GM19452 (cell line): ENCODE measurements around the gene PRPSAP2.
"Not testable (repeated sequence)": the region's sequence is repeated elsewhere in the genome, so short reads cannot be mapped to it uniquely, and the experiment has no call there.

ENCODE experiments used
- ATAC-seq: cut with Tn5 transposase; IDR thresholded peaks from one replicate; pipeline ENCODE4 v1.9.1; 2021; ENCODE audit not compliant: unreplicated experiment

The PRPSAP2 gene

DNA sequence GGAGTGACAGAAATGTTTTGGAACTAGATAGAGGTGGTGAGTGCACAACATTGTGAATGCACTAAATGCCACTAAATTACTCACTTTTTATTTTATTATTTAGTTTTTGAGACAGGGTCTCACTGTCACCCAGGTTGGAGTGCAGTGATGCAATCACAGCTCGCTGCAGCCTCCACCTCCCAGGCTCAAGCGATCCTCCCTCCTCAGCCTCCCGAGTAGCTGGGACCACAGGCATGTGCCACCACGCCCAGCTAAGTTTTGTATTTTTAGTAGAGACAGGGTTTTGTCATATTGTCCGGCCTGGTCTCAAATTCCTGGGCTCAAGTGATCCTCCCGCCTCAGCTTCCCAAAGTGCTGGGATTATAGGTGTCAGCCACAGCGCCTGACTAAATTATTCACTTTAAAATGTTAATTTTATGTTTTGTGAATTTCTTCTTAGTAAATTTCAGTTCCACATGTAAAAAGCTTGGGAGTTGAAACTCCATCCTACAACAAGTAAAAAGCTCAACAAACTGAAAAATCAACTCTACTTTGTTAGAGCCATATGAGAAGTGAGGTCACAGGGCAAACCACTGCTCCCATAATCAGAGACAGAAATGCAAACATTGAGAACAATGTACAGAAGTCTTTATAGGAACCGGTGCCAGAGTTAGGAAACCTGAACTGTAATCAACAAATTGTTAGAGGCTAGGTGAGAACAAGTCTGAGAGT is 80.2 kb downstream of the PRPSAP2 start:
- ATAC-seq: no peak

DNA sequence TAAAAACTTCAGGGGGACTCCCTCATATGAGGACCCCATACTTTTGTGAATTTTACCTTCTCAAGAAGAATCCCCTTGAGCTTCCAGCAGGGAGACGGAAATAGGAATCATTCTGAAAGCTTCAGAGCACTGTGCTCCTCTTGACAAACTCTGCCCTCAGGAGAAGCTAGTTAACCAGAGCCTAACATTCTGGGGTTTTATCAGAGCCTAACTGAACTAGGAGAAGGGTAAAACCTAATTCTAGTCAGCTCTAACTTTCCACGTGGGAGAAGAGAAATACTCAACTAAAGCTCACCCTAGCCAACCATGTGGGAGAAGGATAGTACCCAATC is 80.7 kb downstream of the PRPSAP2 start:
- ATAC-seq: no peak

DNA sequence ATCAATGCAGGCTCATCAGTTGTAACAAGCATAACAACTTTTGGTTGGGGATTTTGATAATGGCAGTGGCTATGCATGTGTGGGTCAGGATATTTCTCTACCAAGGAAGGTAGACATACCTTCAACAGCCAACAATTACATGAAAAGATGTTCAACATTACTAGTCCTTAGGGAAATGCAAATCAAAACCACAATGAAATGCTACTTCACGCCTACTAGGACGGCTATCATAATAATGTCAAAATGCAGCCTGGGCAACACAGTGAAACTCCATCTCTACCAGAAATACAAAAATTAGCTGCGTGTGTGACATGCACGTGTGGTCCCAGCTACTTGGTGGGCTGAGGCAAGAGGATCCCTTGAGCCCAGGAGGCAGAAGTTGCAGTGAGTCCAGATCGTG is 86.7 kb downstream of the PRPSAP2 start:
- ATAC-seq: no peak

DNA sequence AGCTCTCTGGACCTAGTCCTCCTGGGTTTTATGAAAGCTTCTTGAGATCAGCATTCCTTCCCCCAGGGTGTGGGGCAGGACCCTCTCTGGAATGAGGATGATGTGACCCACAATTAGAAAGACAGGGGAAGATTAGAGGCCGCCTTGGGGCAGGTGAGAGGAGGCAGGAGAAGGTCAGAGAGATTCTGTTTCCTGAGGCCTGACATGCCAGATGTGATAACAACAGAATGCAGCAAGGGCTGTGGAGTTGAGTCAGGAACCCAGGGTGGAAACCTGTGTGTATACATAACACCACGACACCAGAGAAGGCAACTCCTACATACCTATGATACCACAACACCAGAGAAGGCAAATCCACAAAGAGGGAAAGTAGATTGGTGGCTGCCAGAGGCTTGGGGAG is 88.6 kb downstream of the PRPSAP2 start:
- ATAC-seq: no peak

DNA sequence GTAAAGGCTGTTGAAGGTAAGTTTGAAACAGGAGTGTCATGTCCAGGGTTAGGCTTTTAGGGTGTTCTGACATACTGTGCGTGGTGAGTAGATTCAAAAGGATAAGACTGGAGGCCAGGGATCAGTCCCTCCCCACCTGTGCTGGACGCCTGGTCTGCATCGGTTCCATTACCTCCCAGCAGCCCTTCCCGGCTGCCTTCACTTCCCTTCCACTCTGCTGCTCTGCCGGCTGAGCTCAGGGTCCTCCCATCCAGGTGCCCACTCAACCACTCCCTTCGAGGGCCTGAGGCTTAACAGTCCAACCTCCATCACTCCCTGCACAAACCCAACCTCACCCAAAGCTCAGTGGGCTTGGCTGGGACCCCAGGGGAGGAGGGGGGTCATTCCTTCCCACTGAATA is 89.9 kb downstream of the PRPSAP2 start:
- ATAC-seq: no peak

DNA sequence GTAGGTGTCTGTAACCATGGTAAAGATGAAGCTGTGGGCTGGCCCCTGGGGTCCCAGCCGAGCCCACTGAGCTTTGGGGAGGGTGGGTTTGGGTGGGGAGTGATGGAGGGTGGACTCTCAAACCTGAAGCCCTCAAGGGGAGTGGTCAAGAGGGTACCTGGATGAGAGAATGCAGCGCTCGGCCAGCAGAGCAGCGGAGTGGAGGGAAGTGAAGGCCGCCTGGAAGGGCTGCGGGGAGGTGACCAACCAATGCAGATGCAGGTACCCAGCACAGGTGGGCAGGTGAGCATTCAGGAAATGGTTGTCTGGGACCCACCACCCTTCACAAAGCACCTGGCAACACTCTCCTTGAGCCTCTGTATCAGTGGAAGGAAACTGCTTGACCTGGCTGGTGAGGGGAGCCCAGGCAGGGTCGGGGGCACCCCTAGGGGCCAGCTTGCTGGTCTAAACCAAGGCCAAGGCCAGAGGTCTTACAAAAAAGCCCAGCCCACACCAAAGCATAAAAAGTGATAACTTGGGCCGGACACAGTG is 90.6 kb downstream of the PRPSAP2 start:
- no peak for ATAC-seq

DNA sequence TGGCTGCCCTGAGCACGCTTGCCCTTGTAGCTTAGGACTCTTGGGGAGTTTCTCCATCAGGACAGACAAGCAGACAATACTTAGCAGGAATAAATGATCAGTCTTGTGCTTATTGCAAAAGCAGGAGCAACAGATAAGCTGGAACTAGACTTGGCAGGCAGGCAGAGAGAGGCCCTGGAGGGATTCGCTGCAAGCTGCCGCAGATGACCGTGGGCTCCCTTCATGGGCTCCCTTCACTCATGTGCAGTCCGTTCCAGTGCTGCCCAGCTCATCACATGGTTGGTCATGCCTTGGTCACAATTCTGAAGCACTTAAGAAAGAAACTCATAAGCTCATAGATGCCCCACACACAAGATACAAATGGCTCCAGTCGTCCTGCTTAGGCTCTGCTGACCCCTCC is 91.6 kb downstream of the PRPSAP2 start:
- no peak for ATAC-seq

DNA sequence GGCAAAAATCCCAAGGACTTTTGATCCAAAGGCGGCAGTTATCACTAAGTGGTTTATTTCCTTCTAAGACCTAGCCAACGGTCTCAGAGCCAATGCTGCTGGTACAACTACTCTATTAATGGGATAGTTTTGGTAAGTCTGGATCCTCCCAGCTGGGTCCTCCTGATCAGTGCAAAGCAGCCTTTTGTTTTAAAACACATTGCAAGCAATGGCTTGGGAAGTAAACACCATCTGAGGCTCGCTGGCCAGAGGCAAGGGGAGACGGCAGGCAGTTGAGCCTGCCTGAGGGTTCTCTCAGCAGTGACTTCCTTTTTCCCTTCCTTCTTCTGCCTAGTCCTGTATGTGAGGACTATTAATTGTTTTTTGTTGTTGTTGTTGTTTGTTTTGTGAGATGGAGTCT is 92.4 kb downstream of the PRPSAP2 start:
- ATAC-seq: no peak

DNA sequence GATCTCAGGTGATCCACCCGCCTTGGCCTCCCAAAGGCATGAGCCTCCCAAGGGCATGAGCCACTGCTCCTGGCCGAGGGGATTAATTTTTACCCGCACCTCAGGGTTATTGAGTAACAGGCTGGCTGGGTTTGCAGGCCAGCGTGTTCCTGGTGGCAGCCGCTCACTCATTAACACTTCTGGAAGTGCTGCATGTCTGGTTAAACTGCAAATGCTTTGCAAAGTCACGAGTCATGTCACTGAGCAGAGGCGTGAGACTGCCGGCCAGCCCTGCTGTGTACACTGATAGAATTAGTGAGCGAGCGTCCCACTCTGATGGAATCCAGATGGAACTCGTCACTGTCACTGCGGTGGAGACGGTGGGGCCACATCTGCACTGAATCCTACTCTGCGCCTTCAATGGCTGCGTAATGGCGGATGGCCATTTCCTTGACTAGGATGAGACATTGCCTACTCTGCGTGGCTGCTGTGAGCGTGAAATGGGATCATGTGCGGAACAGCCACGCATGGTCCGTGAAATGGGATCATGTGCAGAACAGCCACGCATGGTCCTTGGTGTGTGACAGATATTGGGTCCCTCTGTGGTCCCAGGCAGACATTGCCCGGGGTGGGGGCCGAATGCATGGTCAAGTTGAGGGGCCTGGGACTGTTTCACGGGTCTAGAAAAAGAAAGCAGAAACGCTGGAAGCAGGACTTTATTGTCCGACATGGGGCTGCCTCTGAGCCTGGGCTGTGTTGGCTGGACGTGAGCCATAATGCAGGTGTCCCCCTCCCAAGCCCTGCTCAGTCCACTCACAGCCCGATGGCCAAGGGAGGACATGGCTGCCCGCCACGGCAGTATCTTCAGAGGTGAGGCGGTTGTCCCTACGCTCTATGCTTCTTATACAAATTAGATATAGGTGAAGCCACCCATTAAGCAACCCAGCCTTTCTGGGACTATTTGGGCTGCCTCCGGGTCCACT is 93.3 kb downstream of the PRPSAP2 start:
- no peak for ATAC-seq

DNA sequence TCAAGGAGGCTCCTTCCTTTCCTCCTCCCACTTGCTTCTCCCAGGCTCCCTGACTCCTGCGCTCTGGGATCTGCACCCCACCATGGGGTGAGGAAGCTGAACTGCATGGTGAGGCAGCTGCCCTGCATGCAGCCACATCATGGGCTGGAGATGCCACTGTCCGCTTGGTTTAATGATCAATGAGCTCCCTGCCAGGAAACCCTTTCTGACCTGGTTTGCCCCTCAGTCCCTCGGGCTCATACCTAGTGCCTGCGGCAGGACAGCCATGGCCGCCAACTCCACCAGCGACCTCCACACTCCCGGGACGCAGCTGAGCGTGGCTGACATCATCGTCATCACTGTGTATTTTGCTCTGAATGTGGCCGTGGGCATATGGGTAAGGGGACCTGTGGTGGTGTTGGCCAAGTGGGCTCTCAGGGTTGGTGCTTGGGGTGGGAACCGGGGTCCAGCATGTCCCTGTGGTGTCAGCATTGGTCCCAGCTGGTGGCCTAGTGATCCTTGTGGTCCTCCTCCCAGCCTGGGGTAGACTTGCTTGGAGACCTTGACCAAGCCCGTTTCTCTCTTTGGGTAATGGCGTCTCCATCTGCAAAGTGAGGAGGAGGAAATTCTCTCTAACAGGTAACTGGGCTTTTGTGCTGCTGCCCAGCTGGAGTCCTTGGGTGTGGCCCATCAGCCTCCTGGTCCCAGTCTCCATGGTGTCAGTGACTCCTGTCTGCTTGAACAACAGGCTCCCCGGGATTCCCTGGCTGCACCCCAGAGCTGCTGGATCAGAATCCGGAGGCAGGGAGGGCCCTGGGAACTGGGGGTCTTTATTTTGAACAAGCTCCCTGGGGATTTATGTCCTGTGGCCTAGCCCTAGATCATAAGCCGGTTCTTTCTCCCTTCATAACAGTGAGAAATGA is 94.3 kb downstream of the PRPSAP2 start, which contains the start of gene SLC5A10:
TSS of gene SLC5A10 (plus strand) at position 225 of the 902 bp plus-strand sequence. CDS start at position 266, 41 bp downstream.
- ATAC-seq: no peak

DNA sequence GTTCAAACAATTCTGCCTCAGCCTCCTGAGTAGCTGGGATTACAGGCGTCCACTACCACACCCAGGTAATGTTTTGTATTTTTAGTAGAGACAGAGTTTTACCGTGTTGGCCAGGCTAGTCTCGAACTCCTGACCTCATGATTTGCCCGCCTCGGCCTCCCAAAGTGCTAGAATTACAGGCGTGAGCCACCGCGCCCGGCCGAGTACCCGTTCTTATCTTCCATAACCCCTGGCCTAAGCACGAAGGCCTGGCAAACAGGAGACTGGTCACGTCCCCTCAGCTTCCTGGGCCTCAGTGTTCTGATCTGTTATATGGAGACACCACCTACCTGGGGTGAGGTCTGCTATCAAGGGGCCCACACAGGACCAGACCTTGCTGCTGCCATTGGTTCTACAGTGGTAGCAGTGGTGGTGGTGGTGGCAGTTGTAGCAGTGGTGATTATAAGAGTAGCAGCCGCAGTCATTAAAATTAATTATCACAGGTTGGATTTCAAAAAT is 95.3 kb downstream of the PRPSAP2 start:
- ATAC-seq: no peak

DNA sequence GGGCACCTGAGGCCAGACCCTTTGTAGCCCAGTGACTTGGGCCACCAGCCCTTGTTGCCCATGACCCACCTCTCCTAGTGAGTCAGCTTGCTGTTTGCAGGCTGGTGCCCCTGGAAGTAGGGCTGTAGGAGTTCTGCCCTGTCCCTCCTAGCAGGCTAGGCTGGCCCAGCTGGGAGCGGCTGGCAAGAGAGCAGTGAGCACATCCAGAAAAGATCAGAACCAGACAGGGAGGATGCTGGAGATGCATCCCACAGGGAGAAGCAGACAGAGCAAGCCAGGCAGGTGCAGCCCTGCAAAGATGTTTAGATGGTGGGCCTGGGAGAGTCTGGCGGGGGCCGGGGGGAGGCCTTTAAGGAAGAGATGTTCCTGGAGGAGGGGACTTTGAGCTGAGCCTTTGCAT is 96.4 kb downstream of the PRPSAP2 start:
- no peak for ATAC-seq

DNA sequence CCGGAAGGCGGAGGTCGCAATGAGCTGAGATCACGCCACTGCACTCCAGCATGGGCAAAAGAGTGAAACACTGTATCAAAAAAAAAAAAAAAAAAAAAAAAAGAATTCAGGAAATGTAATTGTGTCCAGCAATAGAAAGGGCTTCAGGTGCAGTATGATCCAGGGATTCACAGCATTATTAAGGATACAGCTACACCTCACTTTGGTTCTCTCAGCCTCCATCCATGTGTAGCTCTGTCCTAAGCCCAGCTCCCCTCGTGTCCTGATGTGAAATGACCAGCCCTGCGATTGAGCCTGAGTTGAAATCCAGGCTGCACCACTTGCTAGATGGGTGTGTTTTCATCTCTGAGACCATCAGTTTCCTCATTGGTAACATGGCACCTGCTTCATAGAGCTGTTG is 97.1 kb downstream of the PRPSAP2 start:
- ATAC-seq: no peak

DNA sequence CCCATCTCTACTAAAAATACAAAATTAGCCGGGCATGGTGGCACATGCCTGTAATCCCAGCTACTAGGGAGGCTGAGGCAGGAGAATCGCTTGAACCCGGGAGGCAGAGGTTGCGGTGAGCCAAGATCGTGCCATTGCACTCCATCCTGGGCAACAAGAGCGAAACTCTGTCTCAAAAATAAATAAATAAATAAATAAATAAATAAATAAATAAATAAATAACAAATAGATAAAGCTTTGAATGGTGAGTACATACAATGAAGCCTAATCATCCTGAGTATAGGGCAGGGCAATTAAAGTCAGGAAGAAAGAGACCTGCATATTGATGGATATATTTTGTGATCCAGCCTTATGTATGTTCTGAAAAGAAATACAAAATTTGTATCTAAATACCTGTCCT is 98.1 kb downstream of the PRPSAP2 start:
- ATAC-seq: not testable (repeated sequence)

DNA sequence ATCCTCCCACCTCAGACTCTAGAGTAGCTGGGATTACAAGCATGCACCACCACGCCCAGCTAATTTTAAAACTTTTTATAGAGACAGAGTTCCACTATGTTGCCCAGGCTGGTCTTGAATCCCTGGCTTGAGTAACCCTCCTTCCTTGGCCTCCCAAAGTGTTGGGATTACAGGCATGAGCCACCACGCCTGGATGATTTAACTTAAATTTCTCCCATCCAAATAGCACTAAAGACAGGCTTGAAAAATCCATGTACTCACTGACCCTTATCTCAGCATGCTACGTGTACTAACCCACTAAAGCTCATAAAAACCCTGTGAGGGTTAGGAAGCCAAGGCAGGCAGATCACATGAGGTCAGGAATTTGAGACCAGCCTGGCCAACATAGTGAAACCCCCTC is 98.7 kb downstream of the PRPSAP2 start:
- no peak for ATAC-seq

DNA sequence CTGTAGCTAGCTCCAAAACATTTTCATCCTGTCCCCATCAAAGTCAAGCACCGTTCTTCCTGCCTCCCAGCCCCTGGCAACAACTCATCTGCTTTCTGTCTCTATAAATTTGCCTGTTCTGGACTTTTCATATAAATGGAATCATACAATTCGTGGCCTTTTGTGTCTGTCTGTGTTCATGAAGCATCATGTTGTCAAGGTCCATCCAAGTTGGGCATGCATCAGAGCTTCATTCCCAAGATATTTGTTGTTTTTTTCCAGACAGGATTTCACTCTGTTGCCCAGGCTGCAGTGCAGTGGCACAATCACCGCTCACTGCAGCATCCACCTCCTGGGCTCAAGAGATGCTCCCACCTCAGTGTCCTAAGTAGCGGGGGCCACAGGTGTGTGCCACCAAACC is 99.9 kb downstream of the PRPSAP2 start:
- ATAC-seq: no peak

DNA sequence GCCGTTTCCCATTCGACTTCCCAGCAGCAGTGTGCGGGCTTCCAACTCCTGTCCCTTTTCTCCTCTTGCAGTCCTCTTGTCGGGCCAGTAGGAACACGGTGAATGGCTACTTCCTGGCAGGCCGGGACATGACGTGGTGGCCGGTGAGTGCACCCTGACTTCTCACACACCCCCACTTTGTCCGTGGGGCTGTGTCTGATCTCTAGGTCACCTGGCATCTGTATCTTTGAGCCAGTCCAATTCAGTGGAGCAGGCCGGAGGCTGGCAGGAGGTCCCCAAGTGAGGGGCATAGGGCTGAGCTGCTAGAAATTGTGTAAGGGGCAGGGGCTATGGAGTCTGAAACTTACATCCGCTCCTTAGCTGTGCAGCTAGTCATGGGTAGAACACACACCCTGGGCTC is 100.7 kb downstream of the PRPSAP2 start:
- no peak for ATAC-seq

DNA sequence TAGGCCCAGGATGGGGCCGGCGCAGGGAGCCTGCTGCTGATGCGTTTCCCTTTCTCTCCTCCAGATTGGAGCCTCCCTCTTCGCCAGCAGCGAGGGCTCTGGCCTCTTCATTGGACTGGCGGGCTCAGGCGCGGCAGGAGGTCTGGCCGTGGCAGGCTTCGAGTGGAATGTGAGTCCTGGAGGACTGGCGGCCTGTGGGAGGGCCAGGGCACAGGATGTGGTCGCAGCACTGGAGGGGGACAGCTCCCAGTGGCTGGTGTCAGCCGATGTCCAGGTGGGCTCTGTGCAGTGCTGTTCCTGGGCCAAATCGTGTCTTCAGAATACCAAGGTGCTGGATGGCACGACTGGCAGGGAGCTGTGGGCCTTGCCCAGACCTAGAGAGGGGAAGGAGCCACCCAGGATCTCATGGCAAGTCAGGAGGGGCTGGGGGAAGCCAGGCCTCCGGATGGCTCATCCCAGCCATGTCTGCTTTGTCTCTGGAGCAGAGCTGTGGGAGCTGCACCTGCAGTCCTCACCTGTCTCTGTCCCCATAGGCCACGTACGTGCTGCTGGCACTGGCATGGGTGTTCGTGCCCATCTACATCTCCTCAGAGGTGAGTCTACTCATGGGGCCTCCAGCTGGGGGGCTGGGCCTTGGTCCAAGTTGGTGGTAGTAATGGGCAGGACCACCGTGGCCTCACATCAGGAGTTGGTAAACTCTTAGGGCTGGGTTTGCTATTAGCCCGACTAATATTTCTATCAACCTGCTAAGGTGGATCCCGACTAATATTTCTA is 101.3 kb downstream of the PRPSAP2 start:
- ATAC-seq: no peak

DNA sequence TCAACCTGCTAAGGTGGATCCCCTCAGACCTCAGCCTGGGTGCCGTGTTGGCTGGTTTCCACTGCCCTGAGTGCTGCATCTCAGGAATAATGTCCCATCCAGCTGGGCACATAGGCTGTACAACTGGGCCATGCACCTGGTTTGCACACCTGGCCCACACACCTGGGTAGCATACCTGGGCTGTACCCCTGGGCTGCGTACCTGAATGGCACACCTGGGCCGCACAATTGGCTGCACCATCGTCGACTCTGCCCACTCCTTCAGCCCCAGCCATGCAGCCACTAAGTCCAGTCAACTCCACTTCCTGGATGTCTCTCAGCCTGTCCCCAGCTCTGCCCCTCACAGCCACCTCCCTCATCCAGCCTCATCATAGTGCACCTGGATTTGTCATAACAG is 101.9 kb downstream of the PRPSAP2 start:
- ATAC-seq: no peak

DNA sequence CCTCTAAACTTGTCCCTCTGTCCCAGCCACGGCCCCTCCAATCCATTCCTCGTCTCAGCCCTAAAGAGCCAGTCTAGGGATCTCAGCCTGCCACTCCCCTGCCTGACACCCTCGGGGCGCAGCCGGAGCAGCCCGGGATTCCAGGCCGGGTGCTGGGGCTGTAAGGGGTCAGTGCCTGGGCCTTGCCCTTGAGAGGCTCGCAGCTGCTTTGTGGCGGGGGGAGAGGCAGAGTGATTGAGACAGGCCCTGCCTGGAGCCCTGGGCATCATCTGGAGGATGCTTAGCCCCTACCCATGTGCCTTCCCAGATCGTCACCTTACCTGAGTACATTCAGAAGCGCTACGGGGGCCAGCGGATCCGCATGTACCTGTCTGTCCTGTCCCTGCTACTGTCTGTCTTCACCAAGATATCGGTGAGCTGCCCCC is 102.3 kb downstream of the PRPSAP2 start:
- ATAC-seq: no peak
